ENCODE data around the gene PTPRQ.

- TF ChIP-seq POLR2A (IDR thresholded peaks at IDR 0.05) (no peak), CTCF (IDR thresholded peaks at IDR 0.05) (no peak)
These were observed 260.4 kb downstream of the PTPRQ start for GRCh38 chr12:80704420-80704819.
